Astrocyte of the spinal cord (primary cell): Measurements from ENCODE around the gene UBP1.

Source experiments
- DNase-seq: peaks from one replicate; pipeline ENCODE4 v3.0.0; 2011; ENCODE audit warnings: low read depth, low spot score
- H3K4me3 ChIP-seq: 2 replicates; pipeline ENCODE4 v1.5.1; 2011; ENCODE audit warnings: low read depth, mild to moderate bottlenecking, low read length, moderate library complexity
- CTCF ChIP-seq: IDR thresholded peaks from 2 replicates; pipeline ENCODE4 v1.5.1; 2012; ENCODE audit warnings: low read depth, mild to moderate bottlenecking, low read length, inconsistent platforms
- in situ Hi-C: cut with HindIII; loops from 2 replicates; pipeline ENCODE4 v1.10.0; 2017; ENCODE audit warnings: low sequenced_read_pairs

UBP1 gene

GRCh38 chr3:33364531-33365128, 75.6 kb downstream of the UBP1 start:
- in situ Hi-C loops: no loop called here
- H3K4me3 ChIP-seq: no peak overlapping the region
- TF ChIP-seq CTCF: no peak
- peak; percentile 54 for DNase-seq

GRCh38 chr3:33364060-33364459, 76.1 kb downstream of the UBP1 start:
- DNase-seq: no peak
- H3K4me3 ChIP-seq: no peak overlapping the region
- no peak for TF ChIP-seq CTCF
- in situ Hi-C loops: no loop called here

GRCh38 chr3:33363113-33363800, 76.9 kb downstream of the UBP1 start:
- no peak for TF ChIP-seq CTCF
- no peak overlapping the region for H3K4me3 ChIP-seq
- DNase-seq: no peak
- in situ Hi-C loops: no loop called here

- peak; percentile 79 for DNase-seq
- TF ChIP-seq CTCF: no peak
- H3K4me3 ChIP-seq: no peak overlapping the region
- in situ Hi-C loops: no loop called here
Measured at GRCh38 chr3:33360136-33360825, 79.9 kb downstream of the UBP1 start.

GRCh38 chr3:33358172-33358781, 81.9 kb downstream of the UBP1 start:
- TF ChIP-seq CTCF: no peak
- no peak overlapping the region for H3K4me3 ChIP-seq
- no peak for DNase-seq
- in situ Hi-C loops: no loop called here

GRCh38 chr3:33355611-33356010, 84.6 kb downstream of the UBP1 start:
- in situ Hi-C loops: no loop called here
- DNase-seq: peak; percentile 73
- no peak for TF ChIP-seq CTCF
- H3K4me3 ChIP-seq: no peak overlapping the region
